ENCODE results near the gene PNPLA3. TPM values are rescaled to one million over a fixed set of nuclear protein-coding genes. Genes with fewer than 3 reads are reported as not detected.

The PNPLA3 gene
- total RNA-seq, 1 experiment from 2014 or later: 7.3 TPM

- TF ChIP-seq ELF1 (IDR thresholded peaks at IDR 0.05; ENCODE audit: borderline replicate concordance, low read depth) (no peak), JUND (IDR thresholded peaks at IDR 0.05) (no peak), YY1 (IDR thresholded peaks at IDR 0.05; ENCODE audit: extremely low read depth, insufficient replicate concordance, low read depth, low read length) (no peak), SP1 (IDR thresholded peaks at IDR 0.05; ENCODE audit: low read depth) (no peak)
These were observed 12.3 kb upstream of the PNPLA3 start (continued) for GRCh38 chr22:43911351-43911750.

DNA sequence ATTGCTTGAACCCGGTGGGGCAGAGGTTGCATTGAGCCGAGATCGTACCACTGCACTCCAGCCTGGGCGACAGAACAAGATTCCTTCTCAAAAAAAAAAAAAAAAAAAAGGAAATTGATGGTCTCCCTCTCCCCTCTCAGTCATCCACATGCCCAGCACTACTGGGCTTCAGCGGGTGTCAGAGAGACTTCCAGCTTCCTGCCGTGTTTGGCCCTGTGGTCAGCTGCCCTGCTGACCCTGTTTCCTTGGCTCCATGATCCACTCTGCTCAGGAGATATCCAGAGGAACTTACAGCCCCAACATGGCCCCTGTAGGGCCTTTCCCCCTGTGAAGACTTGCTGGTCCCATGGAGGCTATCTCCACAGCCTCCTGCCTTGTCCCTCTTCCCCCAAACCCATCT lies 6.1 kb upstream of the PNPLA3 start:
- Histone ChIP-seq H3K9me3 (ENCODE audit: control insufficient read depth in 1 of 2, insufficient read depth in 1 of 2, low read depth in 1 of 2, low read length in 2 of 2) (no peaks in the 10 kb centered on the region), H3K9ac (ENCODE audit: low read length) (no peak overlapping the region), H3K36me3 (ENCODE audit: control insufficient read depth in 1 of 2, insufficient read depth in 2 of 2, low read length in 2 of 2) (no peaks in the 10 kb centered on the region), H3K4me1 (ENCODE audit: control insufficient read depth in 1 of 2, insufficient read depth in 2 of 2, low read length in 2 of 2) (peaks cover 18 to 21% of the 10 kb centered on the region in 2 experiments), H4K20me1 (ENCODE audit: insufficient read depth) (no peaks in the 10 kb centered on the region), H3K4me2 (ENCODE audit: low read length) (no peak overlapping the region), H3K4me3 (replicated peaks in 1 of 2; ENCODE audit: low read depth in 1 of 2, low read length in 2 of 2) (no peak overlapping the region), H2AFZ (ENCODE audit: low read depth, low read length, poor library complexity, severe bottlenecking) (no peak overlapping the region), H3K9me2 (ENCODE audit: insufficient read depth) (no peaks in the 10 kb centered on the region), H3K27ac (ENCODE audit: low read depth, low read length) (no peak overlapping the region), H3K79me2 (ENCODE audit: insufficient read depth, low read length) (no peaks in the 10 kb centered on the region), H3K27me3 (ENCODE audit: insufficient read depth, low read length) (peaks cover under 1% of the 10 kb centered on the region; the same call in 1 of the 2 replicates)
- ChIA-PET CTCF (no interaction called here), RAD21 (ENCODE audit: low non-redundant PET in 1 of 2, low total read pairs in 2 of 2, uncharacterized antibody in 2 of 2, unreplicated experiment in 2 of 2) (no interaction called here), POLR2A (no interaction called here)
- ATAC-seq (no peak), DNase-seq (ENCODE audit: low read depth, low spot score) (no peak)
- BruUV-seq (replicated peaks): no TSS peak
- intact Hi-C loops (cut with micrococcal nuclease): no loop called here
- TF ChIP-seq CTCF (IDR thresholded peaks at IDR 0.05 in 2 of 3, conservative IDR thresholded peaks at IDR 0.05 in 1 of 3; ENCODE audit: borderline replicate concordance in 1 of 3, insufficient read depth in 1 of 3, low read depth in 2 of 3, low read length in 2 of 3) (no peak), ELF1 (IDR thresholded peaks at IDR 0.05; ENCODE audit: borderline replicate concordance, low read depth) (no peak), ATF3 (IDR thresholded peaks at IDR 0.05) (no peak), EZH2phosphoT487 (IDR thresholded peaks at IDR 0.05; ENCODE audit: borderline replicate concordance) (no peak), SIN3A (IDR thresholded peaks at IDR 0.05; ENCODE audit: low read depth) (no peak), EGR1 (IDR thresholded peaks at IDR 0.05; ENCODE audit: low read depth) (no peak), SRF (IDR thresholded peaks at IDR 0.05; ENCODE audit: low read depth) (no peak), FOSL1 (IDR thresholded peaks at IDR 0.05; ENCODE audit: low read depth) (no peak), CBX3 (IDR thresholded peaks at IDR 0.05; ENCODE audit: low read depth) (no peak), CEBPB (IDR thresholded peaks at IDR 0.05; ENCODE audit: low read depth) (no peak), ZNF274 (IDR thresholded peaks at IDR 0.05; ENCODE audit: low read depth, low read length) (no peak), TCF7L2 (IDR thresholded peaks at IDR 0.05; ENCODE audit: borderline replicate concordance, extremely low read depth, insufficient read depth, insufficient read length) (no peak), POLR2A (IDR thresholded peaks at IDR 0.05; ENCODE audit: borderline replicate concordance, extremely low read depth, insufficient read depth, insufficient read length) (no peak), MAX (IDR thresholded peaks at IDR 0.05) (no peak), RAD21 (IDR thresholded peaks at IDR 0.05; ENCODE audit: low read depth) (no peak)

Measured in HCT116 (cell line).